NB4 (cell line): ENCODE data around the gene CILP2.

Experiments
- DNase-seq: peaks from one replicate; pipeline ENCODE4 v3.0.0; 2010; ENCODE audit warnings: low read depth
- H3K4me3 ChIP-seq: one replicate; pipeline ENCODE4 v1.5.1; 2011; ENCODE audit warnings: mild to moderate bottlenecking, low read depth, low read length, moderate library complexity
- CTCF ChIP-seq: IDR thresholded peaks from one replicate; pipeline ENCODE4 v1.5.1; 2012; ENCODE audit warnings: low read depth, low read length
- MAX ChIP-seq: IDR thresholded peaks from 2 replicates; pipeline ENCODE4 v1.6.1; 2011; ENCODE audit warnings: low read depth, low read length
- MYC ChIP-seq: IDR thresholded peaks from 2 replicates; pipeline ENCODE4 v1.6.1; 2011; ENCODE audit warnings: low read depth, low read length
- POLR2A ChIP-seq: IDR thresholded peaks from 2 replicates; pipeline ENCODE4 v1.6.1; 2011; ENCODE audit warnings: mild to moderate bottlenecking; ENCODE audit not compliant: insufficient read length; ENCODE audit errors: extremely low read depth

Gene CILP2

GRCh38 chr19:19570571-19570970, 32.5 kb downstream of the CILP2 start:
- no peak for DNase-seq
- TF ChIP-seq MAX (no peak), POLR2A (no peak), CTCF (no peak), MYC (no peak)
- no peak overlapping the region for H3K4me3 ChIP-seq

GRCh38 chr19:19571071-19571786, 33.2 kb downstream of the CILP2 start:
- DNase-seq: no peak
- no peak overlapping the region for H3K4me3 ChIP-seq
- TF ChIP-seq MYC (no peak), MAX (no peak), CTCF (no peak), POLR2A (no peak)

GRCh38 chr19:19575411-19575810, 37.3 kb downstream of the CILP2 start:
- no peak for DNase-seq
- TF ChIP-seq MAX (no peak), CTCF (no peak), MYC (no peak), POLR2A (no peak)
- H3K4me3 ChIP-seq: no peak overlapping the region

GRCh38 chr19:19578252-19578651, 40.2 kb downstream of the CILP2 start:
- H3K4me3 ChIP-seq: no peak overlapping the region
- no peak for DNase-seq
- TF ChIP-seq MYC (no peak), CTCF (no peak), MAX (no peak), POLR2A (no peak)

GRCh38 chr19:19579533-19580361, 41.7 kb downstream of the CILP2 start:
- TF ChIP-seq MAX: no peak
- no peak for TF ChIP-seq CTCF
- TF ChIP-seq POLR2A: no peak
- TF ChIP-seq MYC: no peak
- DNase-seq: no peak
- no peak overlapping the region for H3K4me3 ChIP-seq
